ENCODE measurements around the gene CRNKL1. TPM values are rescaled to one million over a fixed set of nuclear protein-coding genes. Genes with fewer than 3 reads are reported as not detected.

Gene CRNKL1
- total RNA-seq: 15.8 TPM
- long read RNA-seq, full-length matches to known transcripts: 34 of 40 reads
- long read RNA-seq, partial matches to known transcripts: 4 of 40 reads
- long read RNA-seq, other reads (novel, unspliced or antisense): 2 of 40 reads

- peak; percentile 98 for DNase-seq
- ATAC-seq (ENCODE audit: poor library complexity): peak; percentile 100
- intact Hi-C loops (cut with DNase I): no loop called here
Measured at GRCh38 chr20:20052074-20052970, at the start of gene CRNKL1, which contains the start of gene CFAP61. CRNKL1 (minus strand) TSS chr20:20052466; CDS start chr20:20052342, 124 bp downstream. CFAP61 (plus strand) TSS chr20:20052532; CDS start chr20:20056654, 4,122 bp downstream.

- intact Hi-C loops (cut with DNase I): no loop called here
- no peak for DNase-seq
- ATAC-seq (ENCODE audit: poor library complexity): no peak
Measured at GRCh38 chr20:20100881-20101280, 48.6 kb upstream of the CRNKL1 start.

- intact Hi-C loops (cut with DNase I): no loop called here
- DNase-seq: peak; percentile 46
- peak; percentile 72 for ATAC-seq (ENCODE audit: poor library complexity)
Measured at GRCh38 chr20:20096421-20096820, 44.2 kb upstream of the CRNKL1 start.

GRCh38 chr20:20095114-20095872, 43.0 kb upstream of the CRNKL1 start:
- intact Hi-C loops (cut with DNase I): no loop called here
- DNase-seq: no peak
- ATAC-seq (ENCODE audit: poor library complexity): peak; percentile 14

- ATAC-seq (ENCODE audit: poor library complexity): no peak
- no peak for DNase-seq
- intact Hi-C loops (cut with DNase I): no loop called here
Measured at GRCh38 chr20:20094410-20094809, 42.1 kb upstream of the CRNKL1 start.

- intact Hi-C loops (cut with DNase I): no loop called here
- DNase-seq (no peak), ATAC-seq (ENCODE audit: poor library complexity) (no peak)
Measured at GRCh38 chr20:20092827-20093226, 40.6 kb upstream of the CRNKL1 start.

- intact Hi-C loops (cut with DNase I): loop anchor here (5.0 kb wide), 1 partner anchor 127 kb away; no protein-coding TSS in a partner anchor
- DNase-seq: no peak
- no peak for ATAC-seq (ENCODE audit: poor library complexity)
Measured at GRCh38 chr20:20089939-20090338, 37.7 kb upstream of the CRNKL1 start.

- peak; percentile 59 for ATAC-seq (ENCODE audit: poor library complexity)
- intact Hi-C loops (cut with DNase I): loop anchor here (5.0 kb wide), 1 partner anchor 128 kb away; no protein-coding TSS in a partner anchor
- no peak for DNase-seq
Measured at GRCh38 chr20:20089018-20089417, 36.8 kb upstream of the CRNKL1 start.

GRCh38 chr20:20085812-20086211, 33.5 kb upstream of the CRNKL1 start:
- intact Hi-C loops (cut with DNase I): loop anchor here (5.0 kb wide), 1 partner anchor 131 kb away; no protein-coding TSS in a partner anchor
- DNase-seq (no peak), ATAC-seq (ENCODE audit: poor library complexity) (peak; percentile 79)

GRCh38 chr20:20085071-20085470, 32.8 kb upstream of the CRNKL1 start:
- DNase-seq: peak; percentile 84
- intact Hi-C loops (cut with DNase I): loop anchor here (5.0 kb wide), 1 partner anchor 132 kb away; no protein-coding TSS in a partner anchor
- ATAC-seq (ENCODE audit: poor library complexity): peak; percentile 85

GRCh38 chr20:20084296-20084752, 32.1 kb upstream of the CRNKL1 start:
- DNase-seq: peak; percentile 46
- intact Hi-C loops (cut with DNase I): loop anchor here (5.0 kb wide), 2 partner anchors 148 to 488 kb away; no protein-coding TSS in a partner anchor
- ATAC-seq (ENCODE audit: poor library complexity): peak; percentile 40

GRCh38 chr20:20083807-20084206, 31.5 kb upstream of the CRNKL1 start:
- peak; percentile 45 for ATAC-seq (ENCODE audit: poor library complexity)
- DNase-seq: no peak
- intact Hi-C loops (cut with DNase I): loop anchor here (5.0 kb wide), 2 partner anchors 148 to 488 kb away; no protein-coding TSS in a partner anchor

- intact Hi-C loops (cut with DNase I): no loop called here
- ATAC-seq (ENCODE audit: poor library complexity) (no peak), DNase-seq (no peak)
Measured at GRCh38 chr20:20079102-20079784, 27.0 kb upstream of the CRNKL1 start.

- intact Hi-C loops (cut with DNase I): no loop called here
- no peak for DNase-seq
- no peak for ATAC-seq (ENCODE audit: poor library complexity)
Measured at GRCh38 chr20:20078041-20078440, 25.8 kb upstream of the CRNKL1 start.

- intact Hi-C loops (cut with DNase I): no loop called here
- no peak for DNase-seq
- ATAC-seq (ENCODE audit: poor library complexity): no peak
Measured at GRCh38 chr20:20076297-20077065, 24.2 kb upstream of the CRNKL1 start.

- DNase-seq: no peak
- intact Hi-C loops (cut with DNase I): no loop called here
- no peak for ATAC-seq (ENCODE audit: poor library complexity)
Measured at GRCh38 chr20:20075032-20075431, 22.8 kb upstream of the CRNKL1 start.

GRCh38 chr20:20073801-20074371, 21.6 kb upstream of the CRNKL1 start:
- DNase-seq (no peak), ATAC-seq (ENCODE audit: poor library complexity) (no peak)
- intact Hi-C loops (cut with DNase I): no loop called here
